HT1080 (cell line): ENCODE results near the gene KCTD2. TPM values are rescaled to one million over a fixed set of nuclear protein-coding genes. Genes with fewer than 3 reads are reported as not detected.
"Not testable (repeated sequence)": the region's sequence is repeated elsewhere in the genome, so short reads cannot be mapped to it uniquely, and the experiment has no call there.

Source experiments
- DNase-seq: peaks from one replicate; pipeline ENCODE4 v3.0.0-alpha.2; 2015; ENCODE audit warnings: low read depth
- total RNA-seq: library from RNA; depleted of rRNA; stranded (reverse); fragments of >200 nt; shearing (Covaris generic); gene quantifications from 2 replicates; pipeline ENCODE4 v1.2.3, GENCODE V29; 2014

The KCTD2 gene
- total RNA-seq, 1 experiment from 2014 or later = 18.6 TPM

- no peak for DNase-seq
These were observed 27.3 kb upstream of the KCTD2 start for GRCh38 chr17:75019710-75020109.

GRCh38 chr17:75020331-75021110, 26.5 kb upstream of the KCTD2 start:
- DNase-seq = no peak

DNA sequence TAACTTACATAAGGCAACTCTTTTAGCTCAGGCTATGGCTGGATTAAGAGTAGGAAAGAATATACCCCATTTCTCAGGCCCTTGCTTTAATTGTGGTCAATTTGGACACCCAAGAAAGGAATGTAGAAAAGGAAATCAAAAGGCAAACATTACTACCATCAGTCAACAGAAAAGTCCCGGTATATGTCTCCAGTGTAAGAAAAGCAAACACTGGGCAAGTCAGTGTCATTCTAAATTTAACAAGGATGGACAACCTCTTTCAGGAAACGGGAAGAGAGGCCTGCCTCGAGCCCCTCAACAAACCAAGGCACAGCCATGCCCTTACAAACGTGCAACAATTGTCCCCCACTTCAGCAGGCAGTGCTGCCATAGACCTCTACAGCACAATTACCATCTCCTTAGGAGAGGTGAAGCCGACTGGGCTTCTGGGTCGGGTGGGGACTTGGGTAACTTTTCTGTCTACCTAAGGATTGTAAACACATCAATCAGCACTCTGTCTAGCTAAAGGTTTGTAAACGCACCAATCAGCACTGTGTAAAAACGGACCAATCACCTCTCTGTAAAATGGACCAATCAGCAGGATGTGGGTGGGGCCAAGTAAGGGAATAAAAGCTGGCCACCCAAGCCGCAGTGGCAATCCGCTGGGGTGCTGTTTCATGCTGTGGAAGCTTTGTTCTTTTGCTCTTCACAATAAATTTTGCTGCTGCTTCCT, 22.2 kb upstream of the KCTD2 start:
- no peak for DNase-seq

GRCh38 chr17:75025398-75025734, 21.7 kb upstream of the KCTD2 start:
- DNase-seq = not testable (repeated sequence)

DNA sequence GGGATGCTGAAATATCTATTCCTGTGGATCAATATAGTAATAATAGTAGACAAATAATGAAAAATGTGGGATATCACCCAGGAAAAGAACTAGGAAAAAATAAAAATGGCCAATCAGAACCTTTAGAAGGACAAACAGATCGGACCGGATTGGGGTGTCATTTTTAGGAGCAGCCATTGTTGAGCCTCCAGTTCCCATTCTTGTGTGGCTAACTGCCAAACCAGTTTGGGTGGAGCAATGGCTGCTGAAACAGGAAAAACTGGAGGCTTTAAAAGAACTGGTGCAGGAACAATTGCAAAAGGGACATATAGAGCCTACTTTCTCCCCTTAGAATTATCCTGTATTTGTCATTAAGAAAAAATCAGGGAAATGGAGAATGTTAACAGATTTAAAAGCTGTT, 20.4 kb upstream of the KCTD2 start:
- DNase-seq = not testable (repeated sequence)

GRCh38 chr17:75030161-75030560, 16.9 kb upstream of the KCTD2 start:
- DNase-seq = no peak

DNA sequence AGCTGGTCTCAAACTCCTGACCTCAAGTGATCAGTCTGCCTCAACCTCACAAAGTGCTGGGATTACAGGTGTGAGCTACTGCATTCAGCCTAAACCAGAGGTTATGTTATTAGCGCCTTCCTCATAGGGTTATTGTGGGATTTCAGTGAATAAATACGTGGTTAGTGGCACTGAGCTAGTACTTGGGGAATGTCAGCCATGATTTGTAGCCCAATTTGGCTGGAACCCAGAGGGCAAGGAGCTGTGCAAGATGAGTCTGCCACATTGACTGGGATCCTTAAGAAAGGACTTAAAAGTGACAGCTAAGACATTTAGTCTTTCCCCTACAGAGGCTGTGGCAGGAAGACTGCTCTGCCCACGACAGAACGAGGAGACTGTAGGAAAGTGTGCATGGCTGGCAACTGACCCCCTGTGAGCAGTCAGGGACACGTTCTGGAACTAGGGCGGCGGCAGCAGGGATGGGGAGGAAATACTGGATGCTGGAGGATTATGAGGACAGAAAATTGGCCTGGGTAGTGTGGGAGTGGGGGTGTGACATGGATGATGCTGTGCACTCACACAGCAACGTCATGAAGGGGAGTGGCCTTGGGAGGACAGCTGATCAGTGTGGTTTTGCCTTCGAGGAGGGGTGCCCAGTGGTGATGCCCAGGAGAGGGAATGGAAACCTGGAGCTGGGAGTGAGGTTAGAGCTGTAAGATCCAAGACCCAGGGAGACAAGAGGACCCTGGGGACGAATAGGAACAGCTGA, 14.9 kb upstream of the KCTD2 start:
- DNase-seq = peak; percentile 79

GRCh38 chr17:75032720-75033280, 14.2 kb upstream of the KCTD2 start:
- DNase-seq = peak; percentile 39

DNA sequence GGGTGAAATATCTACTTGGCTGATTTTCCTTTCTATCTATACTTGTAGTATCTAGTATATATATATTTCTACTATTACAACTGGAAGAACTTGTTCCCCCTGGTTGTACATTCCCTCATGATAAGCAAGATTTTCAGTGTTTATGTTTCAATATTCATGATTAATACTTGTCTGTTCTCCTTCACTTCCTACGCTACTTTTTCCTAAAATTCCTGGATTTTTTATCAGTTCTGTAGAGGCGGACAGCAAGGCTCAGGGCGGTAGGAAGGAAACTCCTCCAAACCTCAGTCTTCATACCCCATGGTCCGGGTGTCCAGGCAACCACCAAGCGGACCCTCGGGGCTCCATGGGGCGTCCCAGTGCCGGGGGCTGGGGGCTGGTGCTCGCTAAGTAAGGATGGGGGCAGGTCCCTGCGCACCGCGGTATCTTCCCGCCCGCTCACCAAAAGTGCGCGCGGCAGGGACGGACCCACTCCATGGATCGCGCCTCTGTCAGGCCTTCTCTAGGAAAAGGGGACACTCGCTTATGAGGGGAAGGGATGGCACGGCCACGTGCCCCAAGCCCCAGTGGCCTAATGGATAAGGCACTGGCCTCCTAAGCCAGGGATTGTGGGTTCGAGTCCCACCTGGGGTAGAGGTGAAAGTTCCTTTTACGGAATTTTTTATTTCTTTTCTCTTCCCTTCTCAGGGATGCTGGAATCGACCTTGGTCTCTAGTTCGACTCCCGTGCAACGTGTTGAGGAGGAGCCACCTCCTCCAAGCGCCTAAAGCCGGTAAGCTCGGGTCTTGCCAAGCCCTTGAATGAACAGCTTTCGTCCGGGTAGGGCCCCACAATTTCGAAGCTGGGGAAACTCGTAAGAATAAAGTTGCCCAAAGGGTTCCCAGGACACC, 13.4 kb upstream of the KCTD2 start:
- peak; percentile 95 for DNase-seq

DNA sequence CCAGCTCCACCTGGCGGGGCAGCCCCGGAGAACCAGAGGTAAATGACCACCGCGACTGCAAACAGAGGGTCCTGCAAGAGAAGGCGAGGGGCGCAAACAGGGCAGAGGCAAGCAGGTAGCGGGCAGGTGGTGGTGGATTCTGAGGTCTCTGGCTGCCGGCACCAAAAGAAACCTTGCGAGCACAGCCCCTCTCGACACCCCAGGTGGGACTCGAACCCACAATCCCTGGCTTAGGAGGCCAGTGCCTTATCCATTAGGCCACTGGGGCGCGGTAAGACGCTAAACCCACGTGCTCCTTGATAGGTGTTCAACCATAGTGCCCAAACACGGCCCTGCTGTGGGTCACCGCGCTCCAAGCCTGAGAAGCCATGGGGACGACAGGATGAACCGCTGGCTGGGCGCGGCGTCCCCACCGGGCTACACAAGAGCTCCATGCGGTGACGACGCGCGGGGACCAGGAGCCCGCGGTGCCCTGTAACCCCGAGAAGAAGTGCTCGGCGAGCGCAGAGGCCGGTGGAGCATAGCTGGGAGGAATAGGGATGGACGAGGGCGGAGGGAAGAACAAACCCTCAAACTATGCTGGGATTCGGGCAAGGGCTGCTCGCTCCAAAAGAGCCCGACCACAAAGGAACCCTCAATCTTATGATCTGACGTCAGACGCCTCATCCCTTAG, 12.7 kb upstream of the KCTD2 start:
- peak; percentile 90 for DNase-seq

DNA sequence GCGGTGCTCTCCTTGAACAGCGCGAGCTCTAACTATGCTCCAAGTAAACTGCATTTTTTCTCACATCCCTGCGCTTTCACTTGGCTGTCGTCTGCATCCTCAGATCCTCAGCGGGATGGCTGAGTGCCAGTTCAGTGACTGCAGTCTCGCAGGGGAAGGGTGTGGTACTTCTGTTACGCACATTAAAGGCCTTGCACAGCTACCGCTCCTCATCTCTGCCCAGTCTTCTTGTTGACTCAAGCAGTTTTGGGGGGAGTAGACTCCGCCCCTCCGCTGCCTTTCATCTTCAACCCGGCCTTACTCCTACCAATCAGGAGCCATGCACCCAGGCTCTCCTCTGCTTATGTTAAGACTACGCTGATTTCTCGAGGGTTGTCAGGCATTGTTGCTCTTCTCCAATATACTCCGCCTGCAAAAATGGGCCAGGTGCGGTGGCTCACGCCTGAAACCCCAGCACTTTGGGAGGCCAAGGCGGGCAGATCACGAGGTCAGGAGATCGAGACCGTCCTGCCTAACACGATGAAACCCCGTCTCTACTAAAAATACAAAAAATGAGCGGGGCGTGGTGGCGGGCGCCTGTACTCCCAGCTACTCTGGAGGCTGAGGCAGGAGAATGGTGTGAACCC, 10.3 kb upstream of the KCTD2 start:
- DNase-seq = no peak

DNA sequence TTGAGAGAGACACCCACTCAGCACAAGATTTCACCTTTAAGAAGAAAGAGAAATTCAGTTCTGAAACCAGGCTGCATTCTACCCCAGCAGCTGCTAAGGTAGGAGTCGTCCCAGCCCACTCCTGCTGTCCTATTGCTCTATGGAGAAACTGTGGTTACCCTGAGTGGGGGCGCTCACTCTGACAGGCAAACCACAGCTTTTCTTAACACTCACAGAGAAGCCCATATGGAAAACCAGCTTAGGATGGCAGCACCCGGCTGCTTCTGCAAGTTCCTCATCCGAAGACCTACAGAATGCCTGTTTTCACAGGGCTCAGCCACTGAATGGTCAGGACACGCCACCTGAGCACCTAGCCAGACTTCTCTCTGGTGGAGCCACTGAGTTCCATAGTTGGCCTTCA, 7.8 kb upstream of the KCTD2 start:
- DNase-seq = no peak

DNA sequence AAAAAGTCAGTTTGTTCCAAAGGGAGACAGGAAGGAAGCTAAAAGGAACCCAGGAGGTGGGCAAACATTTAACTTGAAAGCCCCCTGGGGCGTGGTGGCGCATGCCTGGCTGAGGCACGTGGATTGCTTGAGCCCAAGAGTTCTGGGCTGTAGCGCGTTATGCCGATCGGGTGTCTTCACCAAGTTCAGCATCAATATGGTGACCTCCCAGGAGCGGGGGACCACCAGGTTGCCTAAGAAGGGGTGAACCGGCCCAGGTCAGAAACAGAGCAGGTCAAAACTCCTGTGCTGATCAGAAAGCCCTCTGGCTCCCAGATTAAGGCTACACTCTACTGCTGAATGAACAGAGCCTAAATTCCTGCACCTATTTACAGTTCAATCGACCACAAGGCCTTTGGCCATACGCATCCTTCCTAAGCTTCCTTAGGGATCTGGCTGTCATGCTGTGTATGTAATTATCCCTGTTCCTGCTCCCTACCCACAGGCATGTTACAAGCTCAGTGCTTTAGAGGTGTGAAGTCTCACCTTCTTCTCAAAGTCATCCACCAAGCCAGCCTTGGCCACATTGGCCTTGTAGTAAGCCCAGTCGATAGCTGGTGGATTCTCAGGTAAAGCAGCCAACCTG, 5.3 kb upstream of the KCTD2 start:
- no peak for DNase-seq

GRCh38 chr17:75043789-75044188, 3.2 kb upstream of the KCTD2 start:
- DNase-seq = not testable (repeated sequence)

- DNase-seq = no peak
These were observed 2.3 kb upstream of the KCTD2 start for GRCh38 chr17:75044716-75045115.

- DNase-seq = not testable (repeated sequence)
These were observed 1.0 kb upstream of the KCTD2 start for GRCh38 chr17:75045946-75046406.

- no peak for DNase-seq
These were observed 523 bp downstream of the KCTD2 start for GRCh38 chr17:75047398-75048098.

DNA sequence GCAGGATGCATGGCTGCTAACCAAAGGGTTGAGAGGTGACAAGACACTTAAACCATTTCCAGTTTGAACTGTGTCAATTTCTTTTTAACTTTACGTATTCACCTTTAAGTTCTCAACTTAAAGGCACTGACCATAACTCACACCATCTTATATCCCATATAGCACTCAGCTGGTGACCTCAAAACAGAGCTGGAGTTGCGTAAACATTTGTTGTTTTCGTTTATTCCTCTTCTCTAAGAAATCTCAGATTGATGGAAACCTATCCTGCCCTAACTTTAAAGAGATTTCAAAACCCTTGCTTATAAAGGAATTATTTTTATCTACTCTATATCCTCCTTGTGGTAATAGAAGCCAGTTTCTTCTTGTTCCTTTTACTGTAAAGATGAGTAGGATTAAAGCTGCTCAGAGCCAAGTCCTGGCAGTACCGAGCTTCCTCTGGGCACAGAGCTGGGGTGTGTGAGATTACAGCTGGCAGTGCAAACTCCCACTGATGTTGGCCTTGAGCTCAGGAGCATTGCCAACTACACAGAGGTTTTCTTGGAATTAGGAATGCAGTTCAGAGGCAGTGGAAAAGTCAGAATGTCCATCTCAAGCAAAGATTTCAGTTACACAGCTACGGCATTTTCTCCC, 1.3 kb downstream of the KCTD2 start:
- no peak for DNase-seq
